HepG2 (cell line): ENCODE data around the gene NINJ2. TPM values are rescaled to one million over a fixed set of nuclear protein-coding genes. Genes with fewer than 3 reads are reported as not detected.

Source experiments
- KDM3A ChIP-seq: IDR thresholded peaks from 2 replicates; pipeline ENCODE4 v1.6.1; 2018; ENCODE audit warnings: low read depth, missing compliant biosample characterization
- KLF6 ChIP-seq: IDR thresholded peaks from 2 replicates; pipeline ENCODE4 v1.8.0; 2016; ENCODE audit warnings: missing biosample characterization, missing genetic modification reagents
- LCORL ChIP-seq, 2 experiments: fragments of 450-650 bp in 1 of 2; sonication (generic) in 1 of 2; formaldehyde crosslinking in 1 of 2; IDR thresholded peaks; 2 replicates each; pipeline versions ENCODE4 v1.5.0 to v1.6.1; 2017 to 2020; ENCODE audit warnings: antibody characterized with exemption in 1 of 2, missing genetic modification reagents in 1 of 2
- NCOA2 ChIP-seq: sonication (generic); formaldehyde crosslinking; IDR thresholded peaks from 2 replicates; pipeline ENCODE4 v1.8.0; 2022; ENCODE audit warnings: inconsistent platforms
- PTBP1 ChIP-seq: fragments of 200-400 bp; formaldehyde crosslinking; IDR thresholded peaks from 2 replicates; pipeline ENCODE4 v1.6.1; 2018; ENCODE audit warnings: low read length, low read depth; ENCODE audit not compliant: poor library complexity, severe bottlenecking
- SNAI1 ChIP-seq: sonication (generic); formaldehyde crosslinking; IDR thresholded peaks from 2 replicates; pipeline ENCODE4 v1.5.0; 2020; ENCODE audit warnings: mild to moderate bottlenecking, missing genetic modification reagents, borderline replicate concordance
- STAT5B ChIP-seq: sonication (generic); formaldehyde crosslinking; IDR thresholded peaks from 2 replicates; pipeline ENCODE4 v1.4.0; 2020; ENCODE audit warnings: missing genetic modification reagents
- ZNF17 ChIP-seq: sonication (generic); formaldehyde crosslinking; IDR thresholded peaks from 2 replicates; pipeline ENCODE4 v1.5.0; 2020; ENCODE audit warnings: mild to moderate bottlenecking, missing genetic modification reagents
- ZNF329 ChIP-seq: sonication (generic); formaldehyde crosslinking; IDR thresholded peaks from 2 replicates; pipeline ENCODE4 v1.9.0; 2021; ENCODE audit warnings: low read depth, mild to moderate bottlenecking, missing genetic modification reagents
- ZNF484 ChIP-seq: sonication (generic); formaldehyde crosslinking; IDR thresholded peaks from 2 replicates; pipeline ENCODE4 v1.5.1; 2020; ENCODE audit warnings: mild to moderate bottlenecking, low read depth, missing genetic modification reagents, borderline replicate concordance
- ZNF570 ChIP-seq: sonication (generic); formaldehyde crosslinking; IDR thresholded peaks from 2 replicates; pipeline ENCODE4 v1.4.0; 2020; ENCODE audit warnings: mild to moderate bottlenecking, missing genetic modification reagents, borderline replicate concordance
- ZNF724P ChIP-seq: sonication (generic); formaldehyde crosslinking; IDR thresholded peaks from 2 replicates; pipeline ENCODE4 v1.8.0; 2022; ENCODE audit warnings: missing genetic modification reagents, borderline replicate concordance
- ZNF788 ChIP-seq: sonication (generic); formaldehyde crosslinking; IDR thresholded peaks from 2 replicates; pipeline ENCODE4 v1.5.0; 2020; ENCODE audit warnings: mild to moderate bottlenecking, missing genetic modification reagents, borderline replicate concordance
- polyA plus RNA-seq, 8 experiments: library from polyadenylated mRNA; depleted of rRNA in 3 of 8; stranded (reverse) in 7 of 8; unstranded in 1 of 8; fragments of >200 nt; fragmentation: Illumina TruSeq in 4 of 8; extraction: Trizol in 4 of 8; gene quantifications; 2 replicates each; pipeline versions ENCODE4 v1.2.1 to v1.2.3, GENCODE V29; 2011 to 2016; ENCODE audit warnings: low read depth in 4 of 8, missing spikeins in 1 of 8, mixed read lengths in 1 of 8; ENCODE audit not compliant: insufficient read depth in 1 of 8
- total RNA-seq, 5 experiments: library from RNA; depleted of rRNA; stranded (reverse); fragments of >200 nt; fragmentation: Illumina TruSeq; extraction: Trizol; gene quantifications; 2 replicates each; pipeline ENCODE4 v1.2.3, GENCODE V29; 2016; ENCODE audit warnings: low read depth in 1 of 5
- TF ChIP-seq, protein P1 (sequence below): sonication (generic); formaldehyde crosslinking; IDR thresholded peaks from 2 replicates; pipeline ENCODE4 v1.4.0; 2020; ENCODE audit warnings: mild to moderate bottlenecking, missing genetic modification reagents
- TF ChIP-seq, protein P2 (sequence below): sonication (generic); formaldehyde crosslinking; conservative IDR thresholded peaks from 2 replicates; pipeline ENCODE4 v1.4.0; 2020; ENCODE audit warnings: mild to moderate bottlenecking, missing genetic modification reagents, moderate library complexity
- TF ChIP-seq, protein P3 (sequence below): sonication (generic); formaldehyde crosslinking; IDR thresholded peaks from 2 replicates; pipeline ENCODE4 v1.9.0; 2022; ENCODE audit warnings: low read depth, missing genetic modification reagents
- TF ChIP-seq, protein P4 (sequence below): sonication (generic); formaldehyde crosslinking; IDR thresholded peaks from 2 replicates; pipeline ENCODE4 v1.9.0; 2021; ENCODE audit warnings: missing genetic modification reagents, mild to moderate bottlenecking, borderline replicate concordance

Gene NINJ2
- total and polyA plus RNA-seq, 2 of the 13 experiments (the other 11 are each of a cell fraction or from before 2014, with no cell fraction given): 0.62 to 3.8 TPM

DNA sequence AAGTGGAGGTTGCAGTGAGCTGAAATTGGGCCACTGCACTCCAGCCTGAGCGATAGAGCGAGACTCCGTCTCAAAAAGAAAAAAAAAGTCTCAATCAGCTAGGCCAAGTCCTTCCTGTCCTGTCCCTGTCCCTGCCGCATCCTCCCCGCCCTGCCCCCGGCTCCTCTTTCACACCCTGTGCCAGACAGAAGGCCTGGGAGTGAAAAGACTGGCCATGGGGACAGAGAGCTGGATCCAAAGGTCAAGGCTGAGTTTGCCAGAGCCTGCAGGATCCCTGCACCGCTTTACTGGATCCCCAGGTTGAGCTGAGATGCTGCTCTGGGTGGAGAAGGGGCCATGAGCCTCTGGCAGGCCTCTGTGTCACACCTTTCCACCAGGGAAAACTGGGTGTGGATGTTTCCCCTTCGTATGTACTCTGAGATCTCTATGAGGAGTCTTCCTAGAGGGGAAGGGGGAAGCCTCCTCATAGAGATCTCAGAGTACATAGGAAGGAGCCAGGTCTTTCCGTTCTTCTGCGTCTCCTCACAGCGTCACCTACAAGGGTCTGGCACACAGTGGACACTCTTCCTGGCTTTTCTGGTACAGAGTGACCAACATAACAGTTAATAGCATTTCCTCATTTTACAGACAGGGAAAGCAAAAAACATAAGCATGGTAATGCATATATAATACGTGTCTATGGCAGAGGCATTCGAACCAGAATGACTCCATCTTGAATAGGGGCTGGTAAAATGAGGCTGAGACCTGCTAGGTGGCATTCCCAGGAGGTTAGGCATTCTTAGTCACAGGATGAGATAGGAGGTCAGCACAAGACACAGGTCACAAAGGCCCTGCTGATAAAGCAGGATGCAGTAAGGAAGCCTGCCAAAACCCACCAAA is 35.1 kb downstream of the NINJ2 start (continued):
- TF ChIP-seq ZNF484 (CRISPR knock-in tag) (no peak), ZNF17 (no peak), LCORL (IDR thresholded peaks at IDR 0.05) (no peak), LCORL (CRISPR knock-in tag; IDR thresholded peaks at IDR 0.05) (peak; percentile 85), ZNF788 (CRISPR knock-in tag) (peak; percentile 58; the same call in 1 of the 2 replicates), NCOA2 (0 out of 2 replicates have a peak, but pooled peaks have one; percentile 33), STAT5B (CRISPR knock-in tag) (no peak), ZNF570 (no peak), KLF6 (CRISPR knock-in tag) (no peak), SNAI1 (no peak), PTBP1 (no peak), ZNF724P (CRISPR knock-in tag) (no peak), ZNF329 (CRISPR knock-in tag) (no peak), KDM3A (CRISPR knock-in tag) (no peak)
- TF ChIP-seq, protein P1, sequence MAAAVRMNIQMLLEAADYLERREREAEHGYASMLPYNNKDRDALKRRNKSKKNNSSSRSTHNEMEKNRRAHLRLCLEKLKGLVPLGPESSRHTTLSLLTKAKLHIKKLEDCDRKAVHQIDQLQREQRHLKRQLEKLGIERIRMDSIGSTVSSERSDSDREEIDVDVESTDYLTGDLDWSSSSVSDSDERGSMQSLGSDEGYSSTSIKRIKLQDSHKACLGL: no peak
- TF ChIP-seq, protein P2, sequence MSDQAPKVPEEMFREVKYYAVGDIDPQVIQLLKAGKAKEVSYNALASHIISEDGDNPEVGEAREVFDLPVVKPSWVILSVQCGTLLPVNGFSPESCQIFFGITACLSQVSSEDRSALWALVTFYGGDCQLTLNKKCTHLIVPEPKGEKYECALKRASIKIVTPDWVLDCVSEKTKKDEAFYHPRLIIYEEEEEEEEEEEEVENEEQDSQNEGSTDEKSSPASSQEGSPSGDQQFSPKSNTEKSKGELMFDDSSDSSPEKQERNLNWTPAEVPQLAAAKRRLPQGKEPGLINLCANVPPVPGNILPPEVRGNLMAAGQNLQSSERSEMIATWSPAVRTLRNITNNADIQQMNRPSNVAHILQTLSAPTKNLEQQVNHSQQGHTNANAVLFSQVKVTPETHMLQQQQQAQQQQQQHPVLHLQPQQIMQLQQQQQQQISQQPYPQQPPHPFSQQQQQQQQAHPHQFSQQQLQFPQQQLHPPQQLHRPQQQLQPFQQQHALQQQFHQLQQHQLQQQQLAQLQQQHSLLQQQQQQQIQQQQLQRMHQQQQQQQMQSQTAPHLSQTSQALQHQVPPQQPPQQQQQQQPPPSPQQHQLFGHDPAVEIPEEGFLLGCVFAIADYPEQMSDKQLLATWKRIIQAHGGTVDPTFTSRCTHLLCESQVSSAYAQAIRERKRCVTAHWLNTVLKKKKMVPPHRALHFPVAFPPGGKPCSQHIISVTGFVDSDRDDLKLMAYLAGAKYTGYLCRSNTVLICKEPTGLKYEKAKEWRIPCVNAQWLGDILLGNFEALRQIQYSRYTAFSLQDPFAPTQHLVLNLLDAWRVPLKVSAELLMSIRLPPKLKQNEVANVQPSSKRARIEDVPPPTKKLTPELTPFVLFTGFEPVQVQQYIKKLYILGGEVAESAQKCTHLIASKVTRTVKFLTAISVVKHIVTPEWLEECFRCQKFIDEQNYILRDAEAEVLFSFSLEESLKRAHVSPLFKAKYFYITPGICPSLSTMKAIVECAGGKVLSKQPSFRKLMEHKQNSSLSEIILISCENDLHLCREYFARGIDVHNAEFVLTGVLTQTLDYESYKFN (CRISPR knock-in tag): peak; percentile 79
- TF ChIP-seq, protein P3, sequence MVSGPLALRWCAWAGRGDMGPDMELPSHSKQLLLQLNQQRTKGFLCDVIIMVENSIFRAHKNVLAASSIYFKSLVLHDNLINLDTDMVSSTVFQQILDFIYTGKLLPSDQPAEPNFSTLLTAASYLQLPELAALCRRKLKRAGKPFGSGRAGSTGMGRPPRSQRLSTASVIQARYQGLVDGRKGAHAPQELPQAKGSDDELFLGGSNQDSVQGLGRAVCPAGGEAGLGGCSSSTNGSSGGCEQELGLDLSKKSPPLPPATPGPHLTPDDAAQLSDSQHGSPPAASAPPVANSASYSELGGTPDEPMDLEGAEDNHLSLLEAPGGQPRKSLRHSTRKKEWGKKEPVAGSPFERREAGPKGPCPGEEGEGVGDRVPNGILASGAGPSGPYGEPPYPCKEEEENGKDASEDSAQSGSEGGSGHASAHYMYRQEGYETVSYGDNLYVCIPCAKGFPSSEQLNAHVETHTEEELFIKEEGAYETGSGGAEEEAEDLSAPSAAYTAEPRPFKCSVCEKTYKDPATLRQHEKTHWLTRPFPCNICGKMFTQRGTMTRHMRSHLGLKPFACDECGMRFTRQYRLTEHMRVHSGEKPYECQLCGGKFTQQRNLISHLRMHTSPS (CRISPR knock-in tag): 0 out of 2 replicates have a peak, but pooled peaks have one; percentile 40
- TF ChIP-seq, protein P4, sequence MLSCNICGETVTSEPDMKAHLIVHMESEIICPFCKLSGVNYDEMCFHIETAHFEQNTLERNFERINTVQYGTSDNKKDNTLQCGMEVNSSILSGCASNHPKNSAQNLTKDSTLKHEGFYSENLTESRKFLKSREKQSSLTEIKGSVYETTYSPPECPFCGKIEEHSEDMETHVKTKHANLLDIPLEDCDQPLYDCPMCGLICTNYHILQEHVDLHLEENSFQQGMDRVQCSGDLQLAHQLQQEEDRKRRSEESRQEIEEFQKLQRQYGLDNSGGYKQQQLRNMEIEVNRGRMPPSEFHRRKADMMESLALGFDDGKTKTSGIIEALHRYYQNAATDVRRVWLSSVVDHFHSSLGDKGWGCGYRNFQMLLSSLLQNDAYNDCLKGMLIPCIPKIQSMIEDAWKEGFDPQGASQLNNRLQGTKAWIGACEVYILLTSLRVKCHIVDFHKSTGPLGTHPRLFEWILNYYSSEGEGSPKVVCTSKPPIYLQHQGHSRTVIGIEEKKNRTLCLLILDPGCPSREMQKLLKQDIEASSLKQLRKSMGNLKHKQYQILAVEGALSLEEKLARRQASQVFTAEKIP (CRISPR knock-in tag): no peak
